DOHH2 (cell line): ENCODE results near the gene ZNFX1.

ENCODE experiments used
- EZH2phosphoT487 ChIP-seq: fragments of 200-600 bp; sonication (generic); IDR thresholded peaks from 2 replicates; pipeline ENCODE4 v1.6.1; 2017; ENCODE audit warnings: borderline replicate concordance, mild to moderate bottlenecking, antibody characterized with exemption, low read length, moderate library complexity, mixed read lengths
- TF ChIP-seq, protein P1 (sequence below): fragments of 200-600 bp; sonication (generic); IDR thresholded peaks from one replicate; pipeline ENCODE4 v1.5.1; 2014; ENCODE audit warnings: antibody characterized with exemption, mild to moderate bottlenecking, low read depth, low read length; ENCODE audit not compliant: poor library complexity, severe bottlenecking

DNA sequence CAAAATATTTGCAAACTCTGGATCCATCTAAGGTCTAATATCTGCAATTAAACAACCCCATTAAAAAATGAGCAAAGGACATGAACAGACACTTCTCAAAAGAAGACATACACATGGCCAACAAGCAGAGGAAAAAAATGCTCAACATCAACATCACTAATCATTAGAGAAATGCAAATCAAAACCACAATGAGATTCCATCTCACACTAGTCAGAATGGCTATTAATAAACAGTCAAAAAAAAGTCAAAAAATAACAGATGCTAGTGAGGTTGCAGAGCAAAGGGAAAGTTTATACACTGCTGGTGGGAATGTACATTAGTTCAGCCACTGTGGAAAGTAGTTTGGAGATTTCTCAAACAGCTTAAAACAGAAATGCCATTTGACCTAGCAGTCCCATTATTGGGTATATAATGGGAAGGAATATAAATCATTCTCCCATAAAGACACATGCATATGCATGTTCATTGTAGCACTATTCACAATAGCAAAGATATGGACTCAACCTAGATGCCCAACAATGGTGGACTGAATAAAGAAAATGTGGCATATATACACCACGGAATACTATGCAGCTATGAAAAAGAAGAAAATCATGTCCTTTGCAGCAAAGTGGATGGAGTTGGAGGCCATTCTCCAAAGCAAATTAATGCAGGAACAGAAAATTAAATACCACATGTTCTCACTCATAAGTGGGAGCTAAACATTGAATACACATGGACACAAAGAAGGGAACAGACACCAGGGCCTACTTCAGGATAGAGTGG, 9.1 kb downstream of the ZNFX1 start:
- TF ChIP-seq, protein P1, sequence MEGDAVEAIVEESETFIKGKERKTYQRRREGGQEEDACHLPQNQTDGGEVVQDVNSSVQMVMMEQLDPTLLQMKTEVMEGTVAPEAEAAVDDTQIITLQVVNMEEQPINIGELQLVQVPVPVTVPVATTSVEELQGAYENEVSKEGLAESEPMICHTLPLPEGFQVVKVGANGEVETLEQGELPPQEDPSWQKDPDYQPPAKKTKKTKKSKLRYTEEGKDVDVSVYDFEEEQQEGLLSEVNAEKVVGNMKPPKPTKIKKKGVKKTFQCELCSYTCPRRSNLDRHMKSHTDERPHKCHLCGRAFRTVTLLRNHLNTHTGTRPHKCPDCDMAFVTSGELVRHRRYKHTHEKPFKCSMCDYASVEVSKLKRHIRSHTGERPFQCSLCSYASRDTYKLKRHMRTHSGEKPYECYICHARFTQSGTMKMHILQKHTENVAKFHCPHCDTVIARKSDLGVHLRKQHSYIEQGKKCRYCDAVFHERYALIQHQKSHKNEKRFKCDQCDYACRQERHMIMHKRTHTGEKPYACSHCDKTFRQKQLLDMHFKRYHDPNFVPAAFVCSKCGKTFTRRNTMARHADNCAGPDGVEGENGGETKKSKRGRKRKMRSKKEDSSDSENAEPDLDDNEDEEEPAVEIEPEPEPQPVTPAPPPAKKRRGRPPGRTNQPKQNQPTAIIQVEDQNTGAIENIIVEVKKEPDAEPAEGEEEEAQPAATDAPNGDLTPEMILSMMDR: no peak
- no peak for TF ChIP-seq EZH2phosphoT487
